Choroid plexus epithelial cell (primary cell): ENCODE measurements around the gene ATP13A3.

Experiments
- DNase-seq: peaks from one replicate; pipeline ENCODE4 v3.0.0-alpha.2; 2010; ENCODE audit warnings: low read depth
- H3K4me3 ChIP-seq: 2 replicates; pipeline ENCODE4 v1.5.1; 2011; ENCODE audit warnings: low read depth, mild to moderate bottlenecking, control low read depth, low read length, moderate library complexity
- TF ChIP-seq, protein P1 (sequence below): conservative IDR thresholded peaks from 2 replicates; pipeline ENCODE4 v1.5.1; 2011; ENCODE audit warnings: low read depth, mild to moderate bottlenecking, control low read depth, inconsistent platforms, low read length, moderate library complexity

ATP13A3 gene

DNA sequence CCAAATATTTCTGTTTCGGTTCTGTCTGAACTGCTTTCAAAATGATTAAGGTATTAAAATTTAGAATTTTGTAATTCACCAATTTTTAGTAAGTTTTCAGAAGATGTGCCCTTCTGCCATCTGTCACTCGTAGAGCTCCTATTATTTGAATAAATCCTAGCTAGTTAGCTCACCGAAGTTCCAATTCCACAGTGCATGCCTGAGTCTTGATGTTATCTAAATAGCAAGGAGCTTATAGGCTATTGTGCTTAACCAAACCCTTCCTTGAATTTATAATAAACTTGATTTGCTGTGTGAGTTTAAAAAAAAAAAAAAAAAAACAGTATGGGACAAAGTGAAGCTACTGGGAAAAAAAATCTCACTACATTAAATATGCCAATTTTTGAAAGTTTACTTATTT is 18.7 kb downstream of the ATP13A3 start:
- H3K4me3 ChIP-seq = no peak overlapping the region
- TF ChIP-seq, protein P1, sequence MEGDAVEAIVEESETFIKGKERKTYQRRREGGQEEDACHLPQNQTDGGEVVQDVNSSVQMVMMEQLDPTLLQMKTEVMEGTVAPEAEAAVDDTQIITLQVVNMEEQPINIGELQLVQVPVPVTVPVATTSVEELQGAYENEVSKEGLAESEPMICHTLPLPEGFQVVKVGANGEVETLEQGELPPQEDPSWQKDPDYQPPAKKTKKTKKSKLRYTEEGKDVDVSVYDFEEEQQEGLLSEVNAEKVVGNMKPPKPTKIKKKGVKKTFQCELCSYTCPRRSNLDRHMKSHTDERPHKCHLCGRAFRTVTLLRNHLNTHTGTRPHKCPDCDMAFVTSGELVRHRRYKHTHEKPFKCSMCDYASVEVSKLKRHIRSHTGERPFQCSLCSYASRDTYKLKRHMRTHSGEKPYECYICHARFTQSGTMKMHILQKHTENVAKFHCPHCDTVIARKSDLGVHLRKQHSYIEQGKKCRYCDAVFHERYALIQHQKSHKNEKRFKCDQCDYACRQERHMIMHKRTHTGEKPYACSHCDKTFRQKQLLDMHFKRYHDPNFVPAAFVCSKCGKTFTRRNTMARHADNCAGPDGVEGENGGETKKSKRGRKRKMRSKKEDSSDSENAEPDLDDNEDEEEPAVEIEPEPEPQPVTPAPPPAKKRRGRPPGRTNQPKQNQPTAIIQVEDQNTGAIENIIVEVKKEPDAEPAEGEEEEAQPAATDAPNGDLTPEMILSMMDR = no peak
- no peak for DNase-seq

DNA sequence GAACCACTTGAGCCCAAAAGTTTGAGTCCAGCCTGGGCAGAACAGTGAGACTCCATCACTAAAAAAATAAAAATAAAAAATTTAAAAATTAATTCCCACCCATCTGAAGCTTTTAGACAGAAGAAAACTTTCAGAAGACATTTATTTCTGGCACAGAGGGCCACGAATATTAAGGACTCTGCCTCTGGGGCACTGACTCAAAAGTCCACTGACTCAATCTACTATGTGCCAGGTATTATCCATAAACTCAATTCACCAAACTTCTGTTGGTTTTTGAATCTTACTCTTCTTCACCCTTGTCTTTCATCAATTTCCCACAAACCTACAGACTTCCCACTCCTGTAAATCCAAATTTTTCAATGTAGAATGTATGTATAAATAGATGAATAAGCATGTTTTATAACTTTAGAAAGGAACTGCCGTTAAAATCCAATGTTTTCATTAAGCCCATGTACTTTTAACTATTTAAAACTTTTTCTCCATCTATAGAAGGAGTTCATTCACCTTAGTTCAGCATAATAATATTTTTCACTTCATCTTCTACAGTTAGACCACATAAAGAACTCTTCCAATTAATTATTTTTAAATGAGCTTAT is 19.9 kb downstream of the ATP13A3 start:
- no peak for DNase-seq
- TF ChIP-seq, protein P1 = no peak
- no peak overlapping the region for H3K4me3 ChIP-seq

DNA sequence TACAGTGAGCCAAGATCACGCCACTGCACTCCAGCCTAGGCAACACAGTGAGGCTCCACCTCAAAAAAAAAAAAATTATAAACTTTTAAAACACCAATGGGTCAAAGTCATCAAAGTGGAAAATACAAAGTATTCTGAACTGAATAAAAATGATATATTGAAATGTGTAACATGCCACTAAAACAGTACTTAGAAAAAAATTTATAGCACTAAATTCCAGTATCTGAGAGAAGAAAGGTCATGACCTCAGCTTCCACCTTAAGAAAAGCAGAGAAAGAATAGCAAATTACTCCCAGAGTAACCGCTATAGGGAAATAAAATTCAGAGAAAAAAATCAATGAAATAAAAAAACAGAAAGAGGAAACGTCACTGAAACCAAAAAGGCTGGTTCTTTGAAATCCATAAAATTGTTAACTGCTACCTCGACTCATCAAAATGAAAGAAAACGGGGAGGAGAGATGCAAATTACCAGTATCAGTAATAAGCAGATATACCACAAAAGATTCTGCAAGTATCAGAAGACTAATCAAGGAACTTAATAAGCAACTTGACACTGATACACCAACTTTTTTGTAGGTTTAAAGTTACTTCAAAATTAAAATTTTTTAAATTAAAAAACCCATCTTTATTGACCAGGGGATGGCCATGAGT is 20.8 kb downstream of the ATP13A3 start:
- TF ChIP-seq, protein P1 = no peak
- no peak overlapping the region for H3K4me3 ChIP-seq
- DNase-seq = no peak

DNA sequence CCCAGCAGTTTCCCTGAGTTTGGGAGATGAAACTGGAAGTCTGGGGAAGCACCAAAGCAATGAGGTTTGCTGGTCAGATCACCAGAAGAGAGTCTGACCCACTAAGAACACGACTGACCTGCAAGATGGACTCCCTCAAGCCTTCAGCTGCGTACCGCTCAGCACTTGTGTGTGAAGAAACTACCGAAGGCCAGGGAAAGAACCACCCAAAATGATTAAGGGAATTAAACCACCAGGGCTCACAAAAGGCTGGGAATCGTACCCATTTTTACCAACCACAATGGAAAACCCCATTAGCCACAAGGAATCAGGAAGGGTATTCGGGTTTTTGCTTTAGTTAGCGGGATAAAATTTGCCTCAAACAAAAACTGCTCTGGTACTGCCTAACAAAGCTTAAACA is 21.6 kb downstream of the ATP13A3 start:
- H3K4me3 ChIP-seq = no peak overlapping the region
- TF ChIP-seq, protein P1 = no peak
- no peak for DNase-seq

DNA sequence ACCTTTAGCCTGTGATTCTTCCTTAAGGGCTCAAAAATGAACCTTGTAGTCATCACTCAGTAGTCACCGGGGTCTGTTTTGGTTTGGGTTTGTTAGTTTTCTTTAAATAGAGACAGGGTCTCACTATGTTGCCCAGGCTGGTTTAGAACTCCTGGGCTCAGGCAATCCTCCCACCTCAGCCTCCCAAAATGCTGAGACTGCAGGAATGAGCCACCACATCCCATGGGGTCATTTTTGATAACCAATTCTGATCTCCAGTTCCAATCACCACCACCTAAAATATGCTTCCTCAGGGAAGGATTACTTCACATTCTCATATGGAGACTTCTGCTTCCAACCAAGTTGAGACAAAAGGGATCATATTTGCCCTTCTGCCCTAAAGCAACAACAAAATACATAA is 22.1 kb downstream of the ATP13A3 start:
- DNase-seq = no peak
- H3K4me3 ChIP-seq = no peak overlapping the region
- TF ChIP-seq, protein P1 = no peak

DNA sequence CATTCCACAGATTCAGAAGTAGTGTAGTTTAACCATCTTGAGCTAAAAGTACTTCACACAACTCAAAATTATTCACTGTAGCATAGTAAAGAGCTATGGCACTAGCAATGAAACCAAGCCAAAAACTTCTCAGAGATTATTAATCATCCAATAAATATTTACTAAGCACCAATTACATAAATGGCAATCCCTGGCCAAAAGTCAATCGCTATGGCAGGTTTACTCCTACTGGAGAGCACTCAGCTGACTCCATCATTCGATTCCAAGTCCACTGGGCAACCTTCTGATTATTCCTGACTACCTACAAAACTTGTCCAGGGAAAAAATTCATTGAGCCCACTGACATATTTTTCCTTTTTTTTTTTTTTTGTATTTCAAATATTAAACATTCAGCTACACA is 23.9 kb downstream of the ATP13A3 start:
- no peak overlapping the region for H3K4me3 ChIP-seq
- TF ChIP-seq, protein P1 = no peak
- DNase-seq = no peak

DNA sequence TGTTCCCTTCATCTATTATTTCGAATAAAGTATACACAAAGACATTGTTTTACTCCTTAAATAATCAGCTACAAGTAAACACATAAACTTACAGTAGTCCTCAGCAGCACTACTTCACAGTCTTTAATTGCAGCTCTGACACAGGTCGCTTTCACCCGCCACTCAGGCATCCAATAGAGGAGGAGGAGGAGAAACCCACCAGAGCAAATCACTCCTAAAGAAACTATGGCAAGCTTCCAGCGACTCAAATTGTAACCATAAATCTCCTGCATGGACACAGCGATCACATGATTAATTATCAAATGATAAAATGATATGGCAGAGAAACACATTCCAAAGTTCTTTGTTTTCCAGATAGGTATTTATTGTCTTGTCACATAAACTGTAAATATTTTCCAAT is 26.2 kb downstream of the ATP13A3 start:
- TF ChIP-seq, protein P1 = no peak
- DNase-seq = no peak
- no peak overlapping the region for H3K4me3 ChIP-seq
